ENCODE measurements around the gene LNX2.
A peak's percentile ranks its signal among the peaks of the same experiment; 100 is the strongest.
"Not testable (repeated sequence)": the region's sequence is repeated elsewhere in the genome, so short reads cannot be mapped to it uniquely, and the experiment has no call there.

Gene LNX2

GRCh38 chr13:27631665-27632064 lies 11.3 kb upstream of the LNX2 start:
- peaks cover 38% of the 10 kb centered on the region for H3K36me3 Mint-ChIP-seq (ENCODE audit: low read depth)
- peaks cover 28% of the 10 kb centered on the region for H3K4me1 Mint-ChIP-seq (ENCODE audit: low read depth)
- no peak overlapping the region for H3K4me3 Mint-ChIP-seq
- H3K9me3 Mint-ChIP-seq = no peaks in the 10 kb centered on the region
- no peaks in the 10 kb centered on the region for H3K27me3 Mint-ChIP-seq
- intact Hi-C loops (cut with micrococcal nuclease) = no loop called here
- no peak overlapping the region for H3K27ac Mint-ChIP-seq

- intact Hi-C loops (cut with micrococcal nuclease) = no loop called here
- H3K27me3 Mint-ChIP-seq = no peaks in the 10 kb centered on the region
- H3K36me3 Mint-ChIP-seq (ENCODE audit: low read depth) = peaks cover 38% of the 10 kb centered on the region
- H3K27ac Mint-ChIP-seq = no peak overlapping the region
- H3K4me1 Mint-ChIP-seq (ENCODE audit: low read depth) = peaks cover 28% of the 10 kb centered on the region
- H3K9me3 Mint-ChIP-seq = no peaks in the 10 kb centered on the region
- H3K4me3 Mint-ChIP-seq = no peak overlapping the region
Observed at GRCh38 chr13:27631156-27631555, 10.8 kb upstream of the LNX2 start.

GRCh38 chr13:27628766-27629165 lies 8.4 kb upstream of the LNX2 start:
- Mint-ChIP-seq H3K4me1 (ENCODE audit: low read depth) (peaks cover 48% of the 10 kb centered on the region), H3K36me3 (ENCODE audit: low read depth) (peaks cover 57% of the 10 kb centered on the region)
- intact Hi-C loops (cut with micrococcal nuclease); H3K27me3 Mint-ChIP-seq; H3K9me3 Mint-ChIP-seq; H3K27ac Mint-ChIP-seq; H3K4me3 Mint-ChIP-seq: not testable (repeated sequence)

- Mint-ChIP-seq H3K4me1 (ENCODE audit: low read depth) (peaks cover 54% of the 10 kb centered on the region), H3K9me3 (no peaks in the 10 kb centered on the region), H3K4me3 (no peak overlapping the region), H3K27me3 (no peaks in the 10 kb centered on the region), H3K36me3 (ENCODE audit: low read depth) (peaks cover 62% of the 10 kb centered on the region), H3K27ac (no peak overlapping the region)
- intact Hi-C loops (cut with micrococcal nuclease) = no loop called here
Observed at GRCh38 chr13:27628081-27628480, 7.8 kb upstream of the LNX2 start.

GRCh38 chr13:27627380-27627779 lies 7.1 kb upstream of the LNX2 start:
- intact Hi-C loops (cut with micrococcal nuclease) = no loop called here
- H3K36me3 Mint-ChIP-seq (ENCODE audit: low read depth) = peaks cover 61% of the 10 kb centered on the region
- no peaks in the 10 kb centered on the region for H3K9me3 Mint-ChIP-seq

GRCh38 chr13:27625839-27626238 lies 5.5 kb upstream of the LNX2 start:
- intact Hi-C loops (cut with micrococcal nuclease) = no loop called here
- Mint-ChIP-seq H3K27ac (no peak overlapping the region), H3K4me3 (no peak overlapping the region), H3K27me3 (no peaks in the 10 kb centered on the region), H3K4me1 (ENCODE audit: low read depth) (peaks cover 59% of the 10 kb centered on the region), H3K9me3 (no peaks in the 10 kb centered on the region), H3K36me3 (ENCODE audit: low read depth) (peaks cover 58% of the 10 kb centered on the region)

More at GRCh38 chr13:27627380-27627779, 7.1 kb upstream of the LNX2 start:
- H3K4me3 Mint-ChIP-seq = no peak overlapping the region
- H3K27ac Mint-ChIP-seq = no peak overlapping the region
- H3K4me1 Mint-ChIP-seq (ENCODE audit: low read depth) = peaks cover 61% of the 10 kb centered on the region
- H3K27me3 Mint-ChIP-seq = no peaks in the 10 kb centered on the region

GRCh38 chr13:27624071-27624470 lies 3.7 kb upstream of the LNX2 start:
- intact Hi-C loops (cut with micrococcal nuclease) = loop anchor here (5.0 kb wide), 1 partner anchor 1033 kb away; the partner anchor contains the start of gene POMP
- H3K36me3 Mint-ChIP-seq (ENCODE audit: low read depth) = peaks cover 59% of the 10 kb centered on the region
- no peaks in the 10 kb centered on the region for H3K27me3 Mint-ChIP-seq
- no peak overlapping the region for H3K27ac Mint-ChIP-seq
- peaks cover 66% of the 10 kb centered on the region for H3K4me1 Mint-ChIP-seq (ENCODE audit: low read depth)
- H3K9me3 Mint-ChIP-seq = no peaks in the 10 kb centered on the region
- no peak overlapping the region for H3K4me3 Mint-ChIP-seq

DNA sequence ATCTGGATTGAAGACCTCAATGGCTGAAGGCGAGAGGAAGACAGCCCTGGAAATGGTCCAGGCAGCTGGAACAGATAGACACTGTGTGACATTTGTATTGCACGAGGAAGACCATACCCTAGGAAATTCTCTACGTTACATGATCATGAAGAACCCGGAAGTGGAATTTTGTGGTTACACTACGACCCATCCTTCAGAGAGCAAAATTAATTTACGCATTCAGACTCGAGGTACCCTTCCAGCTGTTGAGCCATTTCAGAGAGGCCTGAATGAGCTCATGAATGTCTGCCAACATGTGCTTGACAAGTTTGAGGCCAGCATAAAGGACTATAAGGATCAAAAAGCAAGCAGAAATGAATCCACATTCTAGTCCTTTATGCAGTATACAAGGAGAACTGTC lies 2.6 kb upstream of the LNX2 start:
- Mint-ChIP-seq H3K4me1 (ENCODE audit: low read depth) (peaks cover 73% of the 10 kb centered on the region), H3K4me3 (no peak overlapping the region), H3K9me3 (no peaks in the 10 kb centered on the region), H3K27ac (no peak overlapping the region), H3K36me3 (ENCODE audit: low read depth) (peaks cover 54% of the 10 kb centered on the region), H3K27me3 (no peaks in the 10 kb centered on the region)
- intact Hi-C loops (cut with micrococcal nuclease) = loop anchor here (5.0 kb wide), 1 partner anchor 1034 kb away; the partner anchor contains the start of gene POMP

GRCh38 chr13:27622102-27622820 lies 1.9 kb upstream of the LNX2 start:
- intact Hi-C loops (cut with micrococcal nuclease) = loop anchor here (5.0 kb wide), 1 partner anchor 1035 kb away; the partner anchor contains the start of gene POMP
- Mint-ChIP-seq H3K27ac (peak overlapping the region; percentile 87), H3K4me3 (peak overlapping the region; percentile 86), H3K9me3 (no peaks in the 10 kb centered on the region), H3K27me3 (no peaks in the 10 kb centered on the region), H3K36me3 (ENCODE audit: low read depth) (peaks cover 51% of the 10 kb centered on the region), H3K4me1 (ENCODE audit: low read depth) (peaks cover 73% of the 10 kb centered on the region)

GRCh38 chr13:27621366-27622101 lies 1.2 kb upstream of the LNX2 start, which contains the start of gene POLR1D:
POLR1D (plus strand) TSS chr13:27621892; CDS start chr13:27621984, 92 bp downstream.
- H3K27me3 Mint-ChIP-seq = no peaks in the 10 kb centered on the region

DNA sequence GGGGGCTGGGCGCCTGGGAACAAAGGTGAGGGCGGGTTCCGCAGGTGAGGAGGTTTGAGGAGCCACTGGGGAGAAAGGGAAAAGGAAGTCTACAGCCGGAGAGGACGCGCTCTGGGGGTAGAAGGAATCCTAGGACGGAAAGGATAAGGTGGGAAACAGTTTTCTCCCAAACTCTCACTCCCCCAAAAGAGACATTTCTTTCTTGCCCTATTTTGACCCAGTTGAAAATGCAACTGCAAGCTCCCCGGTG lies 712 bp upstream of the LNX2 start:
- Mint-ChIP-seq H3K27ac (peak overlapping the region; percentile 87), H3K9me3 (no peaks in the 10 kb centered on the region), H3K4me3 (peak overlapping the region; percentile 86), H3K36me3 (ENCODE audit: low read depth) (peaks cover 46% of the 10 kb centered on the region), H3K4me1 (ENCODE audit: low read depth) (peaks cover 69% of the 10 kb centered on the region), H3K27me3 (no peaks in the 10 kb centered on the region)
- intact Hi-C loops (cut with micrococcal nuclease) = loop anchor here (2.0 to 5.0 kb wide), 2 partner anchors 196 to 1036 kb away; partner anchors contain the start of genes GTF3A and POMP

More at GRCh38 chr13:27621366-27622101, 1.2 kb upstream of the LNX2 start, which contains the start of gene POLR1D:
- Mint-ChIP-seq H3K27ac (peak within 1 kb of the TSS; percentile 87), H3K36me3 (ENCODE audit: low read depth) (peaks cover 46% of the 10 kb centered on the region), H3K9me3 (no peaks in the 10 kb centered on the region), H3K4me3 (peak within 1 kb of the TSS; percentile 86), H3K4me1 (ENCODE audit: low read depth) (peaks cover 69% of the 10 kb centered on the region)
- intact Hi-C loops (cut with micrococcal nuclease) = loop anchor here (2.0 to 5.0 kb wide), 2 partner anchors 197 to 1036 kb away; partner anchors contain the start of genes GTF3A and POMP

DNA sequence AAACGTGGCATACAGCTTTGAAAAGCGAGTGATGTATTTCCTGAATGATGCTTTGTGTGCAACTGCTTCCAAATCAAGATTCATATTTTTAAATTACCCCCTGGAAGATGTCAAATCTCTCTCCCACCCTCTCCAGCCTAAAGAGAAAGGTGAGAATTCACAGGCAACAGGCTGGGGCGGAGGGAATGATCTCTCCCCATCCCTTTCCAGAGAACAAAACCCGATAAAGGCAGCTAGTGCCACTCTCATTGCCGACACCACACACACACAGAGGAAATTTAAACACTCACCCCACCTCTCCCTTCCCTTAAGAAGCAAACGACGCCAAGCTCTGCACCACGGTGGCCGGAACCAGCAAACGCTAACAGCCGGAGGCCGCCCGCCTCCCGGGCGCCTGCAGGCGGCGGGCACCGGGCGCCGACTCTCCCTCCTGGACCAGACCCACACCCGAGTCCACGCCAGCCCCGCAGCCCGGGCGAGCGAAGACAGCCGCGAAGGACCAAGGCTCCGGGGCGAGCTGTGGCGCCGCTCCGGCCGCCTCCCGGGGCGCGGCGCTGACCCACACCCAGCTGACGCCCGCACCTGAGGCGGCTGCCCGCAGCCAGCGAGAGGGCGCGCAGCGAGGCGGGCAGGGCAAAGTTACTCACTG lies 477 bp downstream of the LNX2 start:
- peak overlapping the region; percentile 87 for H3K27ac Mint-ChIP-seq
- H3K4me3 Mint-ChIP-seq = peak overlapping the region; percentile 86
- peaks cover 34% of the 10 kb centered on the region for H3K36me3 Mint-ChIP-seq (ENCODE audit: low read depth)
- H3K27me3 Mint-ChIP-seq = no peaks in the 10 kb centered on the region
- peaks cover 58% of the 10 kb centered on the region for H3K4me1 Mint-ChIP-seq (ENCODE audit: low read depth)
- intact Hi-C loops (cut with micrococcal nuclease) = loop anchor here (2.0 to 5.0 kb wide), 2 partner anchors 195 to 1037 kb away; partner anchors contain the start of genes GTF3A and POMP
- H3K9me3 Mint-ChIP-seq = no peaks in the 10 kb centered on the region

GRCh38 chr13:27619093-27619727 lies 1.1 kb downstream of the LNX2 start:
- no peaks in the 10 kb centered on the region for H3K9me3 Mint-ChIP-seq
- H3K27ac Mint-ChIP-seq = peak overlapping the region; percentile 87
- H3K4me3 Mint-ChIP-seq = peak overlapping the region; percentile 86
- peaks cover 31% of the 10 kb centered on the region for H3K36me3 Mint-ChIP-seq (ENCODE audit: low read depth)
- H3K27me3 Mint-ChIP-seq = no peaks in the 10 kb centered on the region
- H3K4me1 Mint-ChIP-seq (ENCODE audit: low read depth) = peaks cover 53% of the 10 kb centered on the region
- intact Hi-C loops (cut with micrococcal nuclease) = no loop called here

All from dendritic cell treated with granulocyte-macrophage colony-stimulating factor and Interleukin-4, amounts not matched to agents 40 ng/mL and 50 ng/mL, for 4 days (primary cell).